ENCODE data around the gene INPP4A. TPM values are rescaled to one million over a fixed set of nuclear protein-coding genes. Genes with fewer than 3 reads are reported as not detected.

The INPP4A gene
- polyA plus RNA-seq, 2 of the 4 experiments (the other 2 are of a cell fraction), result 9.4 to 16.0 TPM

DNA sequence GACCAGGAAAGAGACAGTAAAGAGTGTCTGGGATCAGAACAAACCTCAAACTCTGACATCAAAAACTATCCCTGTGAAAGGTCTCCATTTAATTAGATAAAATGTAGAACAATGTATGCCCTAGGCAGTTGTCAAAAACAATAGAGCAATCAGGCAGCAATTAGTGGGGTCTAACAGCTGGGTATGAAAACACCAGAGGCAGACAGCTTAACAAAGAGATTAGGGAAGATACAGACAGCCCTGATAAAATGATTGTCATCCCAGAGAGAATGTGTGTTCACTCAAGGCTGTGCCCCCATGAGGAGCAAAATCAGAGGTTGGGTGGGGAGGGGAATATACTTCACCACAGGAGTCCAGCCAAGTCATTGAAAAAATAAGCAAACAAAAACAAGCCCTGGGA is 50.0 kb downstream of the INPP4A start:
- Histone ChIP-seq H3K4me3 (no peak overlapping the region), H3K4me1 (no peaks in the 10 kb centered on the region), H3K4me2 (no peak overlapping the region), H3K27ac (no peak overlapping the region), H3K9me3 (peaks cover 23% of the 10 kb centered on the region)
- no peak for FAIRE-seq
- TF ChIP-seq RNF2 (IDR thresholded peaks at IDR 0.05; ENCODE audit: borderline replicate concordance, low read depth), result no peak
- TF ChIP-seq, protein P1, sequence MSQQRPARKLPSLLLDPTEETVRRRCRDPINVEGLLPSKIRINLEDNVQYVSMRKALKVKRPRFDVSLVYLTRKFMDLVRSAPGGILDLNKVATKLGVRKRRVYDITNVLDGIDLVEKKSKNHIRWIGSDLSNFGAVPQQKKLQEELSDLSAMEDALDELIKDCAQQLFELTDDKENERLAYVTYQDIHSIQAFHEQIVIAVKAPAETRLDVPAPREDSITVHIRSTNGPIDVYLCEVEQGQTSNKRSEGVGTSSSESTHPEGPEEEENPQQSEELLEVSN (IDR thresholded peaks at IDR 0.05; ENCODE audit: borderline replicate concordance, low read depth), result no peak
- TF ChIP-seq NR3C1 (IDR thresholded peaks at IDR 0.05), result no peak
- TF ChIP-seq, protein P2, sequence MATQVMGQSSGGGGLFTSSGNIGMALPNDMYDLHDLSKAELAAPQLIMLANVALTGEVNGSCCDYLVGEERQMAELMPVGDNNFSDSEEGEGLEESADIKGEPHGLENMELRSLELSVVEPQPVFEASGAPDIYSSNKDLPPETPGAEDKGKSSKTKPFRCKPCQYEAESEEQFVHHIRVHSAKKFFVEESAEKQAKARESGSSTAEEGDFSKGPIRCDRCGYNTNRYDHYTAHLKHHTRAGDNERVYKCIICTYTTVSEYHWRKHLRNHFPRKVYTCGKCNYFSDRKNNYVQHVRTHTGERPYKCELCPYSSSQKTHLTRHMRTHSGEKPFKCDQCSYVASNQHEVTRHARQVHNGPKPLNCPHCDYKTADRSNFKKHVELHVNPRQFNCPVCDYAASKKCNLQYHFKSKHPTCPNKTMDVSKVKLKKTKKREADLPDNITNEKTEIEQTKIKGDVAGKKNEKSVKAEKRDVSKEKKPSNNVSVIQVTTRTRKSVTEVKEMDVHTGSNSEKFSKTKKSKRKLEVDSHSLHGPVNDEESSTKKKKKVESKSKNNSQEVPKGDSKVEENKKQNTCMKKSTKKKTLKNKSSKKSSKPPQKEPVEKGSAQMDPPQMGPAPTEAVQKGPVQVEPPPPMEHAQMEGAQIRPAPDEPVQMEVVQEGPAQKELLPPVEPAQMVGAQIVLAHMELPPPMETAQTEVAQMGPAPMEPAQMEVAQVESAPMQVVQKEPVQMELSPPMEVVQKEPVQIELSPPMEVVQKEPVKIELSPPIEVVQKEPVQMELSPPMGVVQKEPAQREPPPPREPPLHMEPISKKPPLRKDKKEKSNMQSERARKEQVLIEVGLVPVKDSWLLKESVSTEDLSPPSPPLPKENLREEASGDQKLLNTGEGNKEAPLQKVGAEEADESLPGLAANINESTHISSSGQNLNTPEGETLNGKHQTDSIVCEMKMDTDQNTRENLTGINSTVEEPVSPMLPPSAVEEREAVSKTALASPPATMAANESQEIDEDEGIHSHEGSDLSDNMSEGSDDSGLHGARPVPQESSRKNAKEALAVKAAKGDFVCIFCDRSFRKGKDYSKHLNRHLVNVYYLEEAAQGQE (IDR thresholded peaks at IDR 0.05), result no peak
- no peak for TF ChIP-seq CBX2 (IDR thresholded peaks at IDR 0.05; ENCODE audit: borderline replicate concordance, low read depth)
- no peak for TF ChIP-seq SMC3 (IDR thresholded peaks at IDR 0.05)
- TF ChIP-seq EHMT2 (IDR thresholded peaks at IDR 0.05; ENCODE audit: low read depth), result no peak
- no peak for TF ChIP-seq CBX8 (IDR thresholded peaks at IDR 0.05)
- TF ChIP-seq, protein P3, sequence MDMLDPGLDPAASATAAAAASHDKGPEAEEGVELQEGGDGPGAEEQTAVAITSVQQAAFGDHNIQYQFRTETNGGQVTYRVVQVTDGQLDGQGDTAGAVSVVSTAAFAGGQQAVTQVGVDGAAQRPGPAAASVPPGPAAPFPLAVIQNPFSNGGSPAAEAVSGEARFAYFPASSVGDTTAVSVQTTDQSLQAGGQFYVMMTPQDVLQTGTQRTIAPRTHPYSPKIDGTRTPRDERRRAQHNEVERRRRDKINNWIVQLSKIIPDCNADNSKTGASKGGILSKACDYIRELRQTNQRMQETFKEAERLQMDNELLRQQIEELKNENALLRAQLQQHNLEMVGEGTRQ (IDR thresholded peaks at IDR 0.05), result no peak
- TF ChIP-seq JUNB (IDR thresholded peaks at IDR 0.05), result no peak
- no peak for TF ChIP-seq HEYL (CRISPR knock-in tag; IDR thresholded peaks at IDR 0.05)
- TF ChIP-seq FOSL2 (IDR thresholded peaks at IDR 0.05), result no peak
- no peak for TF ChIP-seq FOSL2 (CRISPR knock-in tag; IDR thresholded peaks at IDR 0.05)
- TF ChIP-seq ZFP36 (IDR thresholded peaks at IDR 0.05; ENCODE audit: borderline replicate concordance, partially characterized antibody), result no peak
- TF ChIP-seq PHF8 (IDR thresholded peaks at IDR 0.05; ENCODE audit: borderline replicate concordance, low read depth), result no peak
- no peak for TF ChIP-seq HDAC2 (IDR thresholded peaks at IDR 0.05)
- no peak for TF ChIP-seq FOSB (CRISPR knock-in tag; IDR thresholded peaks at IDR 0.05)
- no peak for TF ChIP-seq ZC3H11A (IDR thresholded peaks at IDR 0.05)
- no peak for ATAC-seq
- no peak for DNase-seq (ENCODE audit: low read depth in 1 of 2, low spot score in 1 of 2)
- ChIA-PET POLR2A (no interaction called here), CTCF (interaction anchor here (0.6 to 1.4 kb wide), 3 partner anchors 14 to 795 kb away, joined by 3 to 4 read pairs (median 3); no protein-coding TSS in a partner anchor)

DNA sequence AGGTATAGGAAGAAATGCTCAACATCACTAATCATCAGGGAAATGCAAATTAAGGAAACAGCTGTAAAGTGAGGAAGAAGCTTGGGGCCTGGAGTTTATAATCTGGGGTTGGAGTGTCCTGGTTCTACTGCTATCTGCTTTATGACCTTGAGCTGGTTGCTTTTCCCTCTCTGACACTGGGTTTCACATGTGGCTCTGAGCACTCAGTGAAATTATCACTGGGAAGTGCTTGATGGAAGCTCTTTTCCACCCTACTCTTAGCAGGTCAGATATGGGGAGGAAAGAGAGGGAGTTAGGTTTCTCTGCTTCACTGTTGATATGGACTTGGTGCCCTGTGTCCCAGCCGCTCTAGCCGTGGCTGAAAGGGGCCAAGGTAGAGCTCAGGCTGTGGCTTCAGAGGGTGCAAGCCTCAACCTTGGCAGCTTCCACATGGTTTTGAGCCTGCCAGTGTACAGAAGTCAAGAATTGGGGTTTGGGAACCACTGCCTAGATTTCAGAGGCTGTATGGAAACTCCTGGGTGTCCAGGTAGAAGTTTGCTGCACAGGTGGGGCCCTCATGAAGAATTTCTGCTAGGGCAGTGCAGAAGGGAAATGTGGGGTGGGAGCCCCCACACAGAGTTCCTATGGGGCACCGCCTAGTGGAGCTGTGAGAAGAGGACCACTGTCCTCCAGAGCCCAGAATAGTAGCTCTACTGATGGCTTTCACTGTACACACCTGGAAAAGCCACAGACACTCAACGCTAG is 52.3 kb downstream of the INPP4A start:
- no peak for DNase-seq (ENCODE audit: low read depth in 1 of 2, low spot score in 1 of 2)
- Histone ChIP-seq H3K4me2 (no peak overlapping the region), H3K9me3 (peaks cover 23% of the 10 kb centered on the region), H3K4me3 (no peak overlapping the region), H3K27ac (no peak overlapping the region), H3K4me1 (0 out of 3 replicates have a peak, but pooled peaks cover under 1% of the 10 kb centered on the region)
- no peak for FAIRE-seq
- no peak for ATAC-seq
- ChIA-PET POLR2A (no interaction called here), CTCF (interaction anchor here (0.9 kb wide), 1 partner anchor 9 kb away, joined by 3 read pairs; no protein-coding TSS in a partner anchor)
- WGBS (ENCODE audit: missing lambda C conversion rate), result 93% methylated on average over 4 of the region's 4 CpGs
- TF ChIP-seq HOXA7 (CRISPR knock-in tag; IDR thresholded peaks at IDR 0.05), result no peak
- TF ChIP-seq, protein P4, sequence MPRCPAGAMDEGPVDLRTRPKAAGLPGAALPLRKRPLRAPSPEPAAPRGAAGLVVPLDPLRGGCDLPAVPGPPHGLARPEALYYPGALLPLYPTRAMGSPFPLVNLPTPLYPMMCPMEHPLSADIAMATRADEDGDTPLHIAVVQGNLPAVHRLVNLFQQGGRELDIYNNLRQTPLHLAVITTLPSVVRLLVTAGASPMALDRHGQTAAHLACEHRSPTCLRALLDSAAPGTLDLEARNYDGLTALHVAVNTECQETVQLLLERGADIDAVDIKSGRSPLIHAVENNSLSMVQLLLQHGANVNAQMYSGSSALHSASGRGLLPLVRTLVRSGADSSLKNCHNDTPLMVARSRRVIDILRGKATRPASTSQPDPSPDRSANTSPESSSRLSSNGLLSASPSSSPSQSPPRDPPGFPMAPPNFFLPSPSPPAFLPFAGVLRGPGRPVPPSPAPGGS (IDR thresholded peaks at IDR 0.05), result no peak
- no peak for TF ChIP-seq ZSCAN20 (CRISPR knock-in tag; IDR thresholded peaks at IDR 0.05)
- no peak for TF ChIP-seq ESRRA (IDR thresholded peaks at IDR 0.05; ENCODE audit: borderline replicate concordance, low read length)
- no peak for TF ChIP-seq FOSL2 (IDR thresholded peaks at IDR 0.05)
- no peak for TF ChIP-seq FOSL2 (CRISPR knock-in tag; IDR thresholded peaks at IDR 0.05)
- no peak for TF ChIP-seq HOXB5 (CRISPR knock-in tag; IDR thresholded peaks at IDR 0.05)
